Mammary microvascular endothelial cell (primary cell): ENCODE results near the gene RABEPK. TPM values are rescaled to one million over a fixed set of nuclear protein-coding genes. Genes with fewer than 3 reads are reported as not detected.

Experiments used
- total RNA-seq: library from RNA; depleted of rRNA; stranded (reverse); fragments of >200 nt; gene quantifications from 2 replicates; pipeline ENCODE4 v1.2.3, GENCODE V29; 2015

Gene RABEPK
- 24.2 and 25.4 TPM in 2 replicates for total RNA-seq

GRCh38 chr9:125200216-125201047 lies at the start of gene RABEPK:
Gene RABEPK (plus strand): TSS chr9:125200542. CDS start chr9:125203014, 2,472 bp downstream.

GRCh38 chr9:125189361-125190289 lies 10.7 kb upstream of the RABEPK start, which contains the start of gene PPP6C:
Gene PPP6C (minus strand): TSS chr9:125189803. CDS start chr9:125189718, 85 bp downstream.

DNA sequence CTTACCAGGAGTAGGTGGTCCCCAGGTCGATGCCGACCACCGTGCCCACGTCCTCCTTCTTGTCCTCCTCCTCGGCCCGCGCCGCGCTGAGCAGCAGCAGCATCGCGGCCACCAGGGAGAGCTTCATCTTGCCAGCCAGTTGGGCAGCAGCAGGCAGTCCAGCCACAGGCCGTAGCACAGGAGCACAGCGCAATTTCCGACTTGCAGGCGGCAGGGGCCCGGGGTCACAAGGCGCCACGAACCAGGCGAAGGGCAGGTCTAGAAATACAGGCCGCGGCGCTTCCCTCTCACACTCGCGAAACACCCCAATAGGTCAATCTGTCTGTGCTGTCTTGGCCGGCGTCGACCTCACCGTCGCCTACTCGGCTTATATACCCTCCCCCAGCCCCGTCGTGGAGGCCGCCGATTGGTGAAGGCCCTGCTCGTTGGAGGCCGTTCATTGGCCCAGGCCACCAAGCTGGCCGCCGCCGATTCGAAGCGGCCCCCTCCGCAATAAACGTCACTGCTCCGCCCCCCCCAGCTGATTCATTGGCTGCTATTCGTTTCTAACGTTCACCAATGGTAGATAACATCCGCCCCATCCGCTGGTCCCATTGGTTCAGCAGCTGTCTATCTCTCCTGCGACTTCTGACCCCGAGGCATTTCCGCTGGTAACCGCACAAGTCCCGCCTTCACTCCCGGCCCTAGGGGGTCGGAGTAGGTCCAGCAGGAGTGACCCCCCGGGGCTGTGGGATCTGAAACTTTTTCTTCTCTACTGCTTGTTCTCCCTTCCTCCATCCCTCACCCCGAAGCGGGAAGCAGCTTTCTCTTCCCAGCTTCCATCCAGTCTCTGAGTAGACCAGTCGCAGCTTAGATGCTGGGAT lies 40.9 kb downstream of the RABEPK start, which contains the start of gene HSPA5:
Gene HSPA5 (minus strand): TSS at position 344 of the 863 bp plus-strand sequence. CDS start 217 bp downstream, at position 127.

DNA sequence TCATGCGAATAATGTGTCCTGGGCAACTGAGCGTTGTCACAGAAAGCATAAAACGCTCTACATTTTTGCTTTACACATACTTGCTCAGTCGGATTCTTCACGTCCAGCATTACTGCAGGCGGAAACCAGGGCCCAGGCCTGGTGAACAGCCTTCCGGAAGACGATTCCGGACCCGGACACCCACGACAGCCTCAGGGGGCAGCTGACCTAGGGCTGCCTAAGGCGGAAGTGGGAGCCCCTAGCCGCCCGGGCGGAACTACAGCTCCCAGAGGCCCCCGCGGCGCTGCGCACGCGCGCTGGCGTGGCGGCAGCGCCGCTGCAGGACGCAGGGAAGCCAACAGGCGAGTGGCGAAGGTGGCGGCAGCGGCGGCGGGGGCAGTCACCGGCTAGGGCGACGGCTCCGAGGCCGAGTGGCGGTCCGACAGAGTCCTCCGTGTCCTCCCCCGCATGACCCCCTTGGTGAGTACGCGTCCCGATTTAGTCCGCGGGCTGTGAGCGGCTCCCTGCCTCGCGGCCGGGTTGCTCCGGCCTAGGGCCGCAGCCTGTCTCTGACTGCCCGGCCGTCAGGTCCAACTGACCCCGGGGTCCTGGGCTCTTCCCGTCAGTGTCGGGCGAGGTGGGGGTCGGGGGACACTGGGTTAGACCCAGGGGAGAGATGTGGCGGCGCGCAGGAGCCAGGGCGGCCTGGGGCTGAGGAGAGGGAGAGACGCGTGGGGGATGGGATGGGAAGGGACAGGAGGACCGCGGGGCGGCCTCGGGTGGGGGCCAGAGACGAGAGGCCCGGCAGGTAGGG lies 61.4 kb downstream of the RABEPK start, which contains the start of gene GAPVD1:
Gene GAPVD1 (plus strand): TSS at position 326 of the 793 bp plus-strand sequence. CDS start 37,096 bp downstream, outside the sequence.

Other genes starting within 250 kb of the RABEPK start
- gene SCAI, start 57.0 kb upstream of the RABEPK start, total RNA-seq, result 2.1 and 4.5 TPM in 2 replicates
- 24.2 and 30.7 TPM in 2 replicates for gene PPP6C, start 10.7 kb upstream of the RABEPK start, total RNA-seq
- gene HSPA5, start 40.8 kb downstream of the RABEPK start, total RNA-seq, result 289 and 291 TPM in 2 replicates
- gene GAPVD1, start 61.3 kb downstream of the RABEPK start, total RNA-seq, result 30.6 and 31.1 TPM in 2 replicates